OCI-LY3 (cell line): Measurements from ENCODE around the gene ASB7.
"Not testable (repeated sequence)": the region's sequence is repeated elsewhere in the genome, so short reads cannot be mapped to it uniquely, and the experiment has no call there.

Experiments used
- H2AFZ ChIP-seq: fragments of 200-600, 300-600 bp; shearing (Covaris generic); 2 replicates; pipeline ENCODE4 v1.6.0; 2014; ENCODE audit warnings: antibody characterized with exemption, low read depth, low read length
- H3K27ac ChIP-seq: fragments of 200-600, 300-600 bp; sonication (generic); 2 replicates; pipeline ENCODE4 v1.5.1; 2014; ENCODE audit warnings: mild to moderate bottlenecking, low read length, moderate library complexity, mixed read lengths
- H3K27me3 ChIP-seq: fragments of 200-600, 300-600 bp; sonication (generic); 2 replicates; pipeline ENCODE4 v1.6.1; 2014; ENCODE audit warnings: low read depth, low read length, mixed read lengths
- H3K36me3 ChIP-seq: fragments of 200-600, 300-600 bp; sonication (generic); replicated peaks from 2 replicates; pipeline ENCODE3; 2014; ENCODE audit warnings: low read depth, low read length, mixed read lengths
- H3K4me1 ChIP-seq: fragments of 300-600, 200-600 bp; sonication (generic); 2 replicates; pipeline ENCODE4 v1.6.1; 2014; ENCODE audit warnings: low read length, mixed read lengths
- H3K4me2 ChIP-seq: fragments of 200-600, 300-600 bp; sonication (generic); 2 replicates; pipeline ENCODE4 v1.6.1; 2014; ENCODE audit warnings: low read length, mixed read lengths
- H3K4me3 ChIP-seq: fragments of 300-600, 200-600 bp; sonication (generic); 2 replicates; pipeline ENCODE4 v1.5.1; 2014; ENCODE audit warnings: antibody characterized with exemption, mild to moderate bottlenecking, low read length, moderate library complexity
- H3K79me2 ChIP-seq: fragments of 300-600, 200-600 bp; shearing (Covaris generic); 2 replicates; pipeline ENCODE4 v1.6.1; 2014; ENCODE audit warnings: mild to moderate bottlenecking, low read length, mixed read lengths
- H3K9ac ChIP-seq: fragments of 300-600, 200-600 bp; shearing (Covaris generic); 2 replicates; pipeline ENCODE4 v1.6.0; 2014; ENCODE audit warnings: mild to moderate bottlenecking, low read length, moderate library complexity
- H3K9me3 ChIP-seq: fragments of 200-600, 300-600 bp; shearing (Covaris generic); 2 replicates; pipeline ENCODE4 v1.6.1; 2014; ENCODE audit warnings: low read length, mixed read lengths; ENCODE audit not compliant: insufficient read depth
- H4K20me1 ChIP-seq: fragments of 200-600, 300-600 bp; sonication (generic); 2 replicates; pipeline ENCODE4 v1.6.1; 2016; ENCODE audit warnings: low read length, mixed read lengths; ENCODE audit not compliant: insufficient read depth
- CTCF ChIP-seq: fragments of 200-600, 300-600 bp; sonication (generic); IDR thresholded peaks from 2 replicates; pipeline ENCODE4 v1.5.1; 2014; ENCODE audit warnings: antibody characterized with exemption, low read length, low read depth
- EZH2phosphoT487 ChIP-seq: fragments of 200-600 bp; shearing (Covaris generic); IDR thresholded peaks from 2 replicates; pipeline ENCODE4 v1.6.1; 2018; ENCODE audit warnings: antibody characterized with exemption, mixed run types, low read depth

Gene ASB7

GRCh38 chr15:100573526-100573925 lies 28.9 kb upstream of the ASB7 start:
- peaks cover 22% of the 10 kb centered on the region for H3K36me3 ChIP-seq
- no peak overlapping the region for H3K9ac ChIP-seq
- H3K79me2 ChIP-seq: no peaks in the 10 kb centered on the region
- H4K20me1 ChIP-seq: no peaks in the 10 kb centered on the region
- H3K9me3 ChIP-seq: no peaks in the 10 kb centered on the region
- H3K4me3 ChIP-seq: no peak overlapping the region
- H3K4me2 ChIP-seq: no peak overlapping the region
- H2AFZ ChIP-seq: no peak overlapping the region
- no peak overlapping the region for H3K27ac ChIP-seq
- H3K4me1 ChIP-seq: no peaks in the 10 kb centered on the region
- no peaks in the 10 kb centered on the region for H3K27me3 ChIP-seq
- TF ChIP-seq CTCF (no peak), EZH2phosphoT487 (no peak)

GRCh38 chr15:100580414-100580813 lies 22.0 kb upstream of the ASB7 start:
- Histone ChIP-seq H3K9me3 (no peaks in the 10 kb centered on the region; the same call in 1 of the 2 replicates), H3K27me3 (no peaks in the 10 kb centered on the region), H3K36me3 (peaks cover 23% of the 10 kb centered on the region)

GRCh38 chr15:100588638-100589242 lies 13.6 kb upstream of the ASB7 start:
- H3K36me3 ChIP-seq: peaks cover 60% of the 10 kb centered on the region
- no peak overlapping the region for H3K4me2 ChIP-seq
- H2AFZ ChIP-seq: no peak overlapping the region
- H3K9ac ChIP-seq: no peak overlapping the region
- H3K9me3 ChIP-seq: peaks cover 33% of the 10 kb centered on the region
- H3K4me3 ChIP-seq: no peak overlapping the region
- no peaks in the 10 kb centered on the region for H3K4me1 ChIP-seq
- no peaks in the 10 kb centered on the region for H3K27me3 ChIP-seq
- peaks cover 36% of the 10 kb centered on the region for H3K79me2 ChIP-seq
- H3K27ac ChIP-seq: no peak overlapping the region
- no peaks in the 10 kb centered on the region for H4K20me1 ChIP-seq
- TF ChIP-seq CTCF: no peak

More at GRCh38 chr15:100580414-100580813, 22.0 kb upstream of the ASB7 start:
- no peak overlapping the region for H3K9ac ChIP-seq
- peaks cover 5% of the 10 kb centered on the region; the same call in 1 of the 2 replicates for H3K79me2 ChIP-seq
- H3K4me2 ChIP-seq: no peak overlapping the region
- no peaks in the 10 kb centered on the region for H4K20me1 ChIP-seq
- no peak overlapping the region for H3K4me3 ChIP-seq
- no peak for TF ChIP-seq EZH2phosphoT487
- TF ChIP-seq CTCF: no peak
- H3K27ac ChIP-seq: no peak overlapping the region
- no peak overlapping the region for H2AFZ ChIP-seq
- no peaks in the 10 kb centered on the region for H3K4me1 ChIP-seq

- not testable (repeated sequence) for H3K27me3 ChIP-seq, H3K4me1 ChIP-seq, H3K9ac ChIP-seq, H2AFZ ChIP-seq, H3K4me2 ChIP-seq, H4K20me1 ChIP-seq, H3K4me3 ChIP-seq, H3K27ac ChIP-seq
- peaks cover 58% of the 10 kb centered on the region for H3K36me3 ChIP-seq
- peaks cover 33% of the 10 kb centered on the region for H3K9me3 ChIP-seq
- peaks cover 54% of the 10 kb centered on the region for H3K79me2 ChIP-seq
These were observed 11.2 kb upstream of the ASB7 start for GRCh38 chr15:100591163-100591562.
